ENCODE data around the gene HPGD. TPM values are rescaled to one million over a fixed set of nuclear protein-coding genes. Genes with fewer than 3 reads are reported as not detected.

HPGD gene
- total RNA-seq, result 10 to 100 TPM in 1 of 2 experiments, 1 to 10 TPM in 1; 9.3 to 10.4 TPM
- polyA plus RNA-seq (2013, experiment 1 of 2), result 12.5 TPM
- 12.5 TPM for polyA plus RNA-seq (2013, experiment 2 of 2)
- 0.20 to 13.3 (median 4.0) reads per million in 172 experiments for total RNA-seq

- H3K27me3 Mint-ChIP-seq, result peaks cover 29% of the 10 kb centered on the region
- H3K27me3 ChIP-seq (ENCODE audit: control insufficient read depth in 1 of 2, insufficient read depth in 2 of 2, low read length in 2 of 2), result peaks cover 10 to 19% of the 10 kb centered on the region in 2 experiments
- POLR2A ChIA-PET, result interaction anchor here (1.3 to 2.0 kb wide), 6 partner anchors 14 to 238 kb away, joined by 3 to 8 read pairs (median 6); partner anchors contain the start of gene CEP44
- peaks cover 22% of the 10 kb centered on the region for H3K4me1 Mint-ChIP-seq (ENCODE audit: low read depth)
- no peaks in the 10 kb centered on the region for H3K36me3 Mint-ChIP-seq (ENCODE audit: low read depth)
- no peaks in the 10 kb centered on the region for H3K9me3 Mint-ChIP-seq
- intact Hi-C loops (cut with DNase I, micrococcal nuclease), result no loop called here
- TF ChIP-seq, protein P1, sequence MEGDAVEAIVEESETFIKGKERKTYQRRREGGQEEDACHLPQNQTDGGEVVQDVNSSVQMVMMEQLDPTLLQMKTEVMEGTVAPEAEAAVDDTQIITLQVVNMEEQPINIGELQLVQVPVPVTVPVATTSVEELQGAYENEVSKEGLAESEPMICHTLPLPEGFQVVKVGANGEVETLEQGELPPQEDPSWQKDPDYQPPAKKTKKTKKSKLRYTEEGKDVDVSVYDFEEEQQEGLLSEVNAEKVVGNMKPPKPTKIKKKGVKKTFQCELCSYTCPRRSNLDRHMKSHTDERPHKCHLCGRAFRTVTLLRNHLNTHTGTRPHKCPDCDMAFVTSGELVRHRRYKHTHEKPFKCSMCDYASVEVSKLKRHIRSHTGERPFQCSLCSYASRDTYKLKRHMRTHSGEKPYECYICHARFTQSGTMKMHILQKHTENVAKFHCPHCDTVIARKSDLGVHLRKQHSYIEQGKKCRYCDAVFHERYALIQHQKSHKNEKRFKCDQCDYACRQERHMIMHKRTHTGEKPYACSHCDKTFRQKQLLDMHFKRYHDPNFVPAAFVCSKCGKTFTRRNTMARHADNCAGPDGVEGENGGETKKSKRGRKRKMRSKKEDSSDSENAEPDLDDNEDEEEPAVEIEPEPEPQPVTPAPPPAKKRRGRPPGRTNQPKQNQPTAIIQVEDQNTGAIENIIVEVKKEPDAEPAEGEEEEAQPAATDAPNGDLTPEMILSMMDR (IDR thresholded peaks at IDR 0.05), result no peak
- peaks cover 8% of the 10 kb centered on the region for H3K4me1 ChIP-seq (ENCODE audit: insufficient read depth, low read length)
- peak within 1 kb of the TSS; percentile 45 to 59 for H3K27ac ChIP-seq (ENCODE audit: low read depth in 1 of 2, low read length in 2 of 2)
- H3K9me3 ChIP-seq (ENCODE audit: control insufficient read depth in 1 of 2, insufficient read depth in 1 of 2, low read length in 2 of 2), result peaks cover 0 to 7% of the 10 kb centered on the region in 2 experiments
- ATAC-seq (ENCODE audit: poor library complexity) (peak; percentile 91), DNase-seq (peak; percentile 15 to 85 (median 47))
- H3K27ac Mint-ChIP-seq, result peak within 1 kb of the TSS; percentile 75
- no peaks in the 10 kb centered on the region for H3K36me3 ChIP-seq (ENCODE audit: insufficient read depth, low read length)
- H3K4me3 ChIP-seq (ENCODE audit: low read length), result peak within 1 kb of the TSS; percentile 68
- CTCF ChIA-PET, result no interaction called here
- H3K4me3 Mint-ChIP-seq, result peak within 1 kb of the TSS; percentile 89
Observed at GRCh38 chr4:174522183-174523024, at the start of gene HPGD. HPGD (minus strand) TSS chr4:174522488; CDS start chr4:174522451, 37 bp downstream.

DNA sequence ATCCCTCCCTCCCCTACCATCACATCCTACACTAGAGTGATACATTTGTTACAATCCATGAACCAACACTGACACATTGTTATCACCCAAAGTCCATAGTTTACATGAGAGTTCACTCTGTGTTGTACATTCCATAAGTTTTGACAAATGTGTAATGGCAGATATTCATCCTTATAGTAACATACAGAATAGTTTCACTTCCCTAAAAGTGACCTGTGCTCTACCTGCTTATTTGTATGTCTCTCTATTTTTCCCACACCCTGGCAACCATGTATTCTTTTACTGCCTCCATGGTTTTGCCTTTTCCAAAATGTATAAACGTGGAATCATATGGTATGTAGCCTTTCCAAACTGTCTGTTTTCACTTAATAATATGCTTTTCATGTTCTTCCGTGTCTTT, 42.2 kb upstream of the HPGD start:
- no peaks in the 10 kb centered on the region for H3K27me3 ChIP-seq (ENCODE audit: control insufficient read depth in 1 of 2, insufficient read depth in 2 of 2, low read length in 2 of 2)
- Mint-ChIP-seq H3K27ac (no peak overlapping the region), H3K27me3 (no peaks in the 10 kb centered on the region), H3K36me3 (ENCODE audit: low read depth) (no peaks in the 10 kb centered on the region), H3K9me3 (no peaks in the 10 kb centered on the region), H3K4me3 (no peak overlapping the region), H3K4me1 (ENCODE audit: low read depth) (no peaks in the 10 kb centered on the region)
- H3K27ac ChIP-seq (ENCODE audit: low read depth in 1 of 2, low read length in 2 of 2), result no peak overlapping the region
- intact Hi-C loops (cut with DNase I, micrococcal nuclease), result no loop called here
- TF ChIP-seq, protein P1 (IDR thresholded peaks at IDR 0.05), result no peak
- H3K9me3 ChIP-seq (ENCODE audit: control insufficient read depth in 1 of 2, insufficient read depth in 1 of 2, low read length in 2 of 2), result no peaks in the 10 kb centered on the region
- CTCF ChIA-PET, result no interaction called here
- ATAC-seq (ENCODE audit: poor library complexity) (no peak), DNase-seq (no peak)
- H3K4me1 ChIP-seq (ENCODE audit: insufficient read depth, low read length), result no peaks in the 10 kb centered on the region
- H3K36me3 ChIP-seq (ENCODE audit: insufficient read depth, low read length), result no peaks in the 10 kb centered on the region
- POLR2A ChIA-PET, result no interaction called here
- no peak overlapping the region for H3K4me3 ChIP-seq (ENCODE audit: low read length)

DNA sequence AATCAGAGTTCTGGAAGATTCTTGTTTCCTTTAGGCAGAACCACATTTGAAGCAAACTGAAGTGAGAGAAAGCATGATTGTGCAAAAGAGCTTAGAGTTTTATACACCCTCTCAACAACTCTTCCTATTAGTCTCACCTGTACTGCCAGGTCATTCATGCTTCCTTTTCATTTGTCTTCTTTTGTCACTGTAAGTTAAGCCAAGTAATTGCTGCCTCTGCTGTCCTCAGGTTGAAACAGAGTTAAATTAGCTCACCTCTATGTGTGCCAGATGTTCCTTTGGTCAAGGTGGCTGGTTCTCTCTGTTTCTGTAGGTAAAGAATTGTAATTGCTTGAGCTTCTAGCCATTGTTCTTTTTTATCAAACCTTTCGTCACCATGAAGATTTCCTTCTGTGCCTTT, 41.1 kb upstream of the HPGD start:
- Histone ChIP-seq H3K4me1 (ENCODE audit: insufficient read depth, low read length) (no peaks in the 10 kb centered on the region), H3K36me3 (ENCODE audit: insufficient read depth, low read length) (no peaks in the 10 kb centered on the region), H3K9me3 (ENCODE audit: control insufficient read depth in 1 of 2, insufficient read depth in 1 of 2, low read length in 2 of 2) (no peaks in the 10 kb centered on the region), H3K27me3 (ENCODE audit: control insufficient read depth in 1 of 2, insufficient read depth in 2 of 2, low read length in 2 of 2) (no peaks in the 10 kb centered on the region), H3K4me3 (ENCODE audit: low read length) (no peak overlapping the region), H3K27ac (ENCODE audit: low read depth in 1 of 2, low read length in 2 of 2) (no peak overlapping the region)
- no peak for DNase-seq
- no peak overlapping the region for H3K27ac Mint-ChIP-seq
- peaks cover 5% of the 10 kb centered on the region for H3K27me3 Mint-ChIP-seq
- TF ChIP-seq, protein P1 (IDR thresholded peaks at IDR 0.05), result no peak
- intact Hi-C loops (cut with DNase I, micrococcal nuclease), result no loop called here
- no peaks in the 10 kb centered on the region for H3K36me3 Mint-ChIP-seq (ENCODE audit: low read depth)
- no peak overlapping the region for H3K4me3 Mint-ChIP-seq
- ChIA-PET CTCF (no interaction called here), POLR2A (no interaction called here)
- peaks cover under 1% of the 10 kb centered on the region for H3K9me3 Mint-ChIP-seq
- H3K4me1 Mint-ChIP-seq (ENCODE audit: low read depth), result no peaks in the 10 kb centered on the region
- ATAC-seq (ENCODE audit: poor library complexity), result no peak
